ENCODE measurements around the gene SYCN.

Gene SYCN

DNA sequence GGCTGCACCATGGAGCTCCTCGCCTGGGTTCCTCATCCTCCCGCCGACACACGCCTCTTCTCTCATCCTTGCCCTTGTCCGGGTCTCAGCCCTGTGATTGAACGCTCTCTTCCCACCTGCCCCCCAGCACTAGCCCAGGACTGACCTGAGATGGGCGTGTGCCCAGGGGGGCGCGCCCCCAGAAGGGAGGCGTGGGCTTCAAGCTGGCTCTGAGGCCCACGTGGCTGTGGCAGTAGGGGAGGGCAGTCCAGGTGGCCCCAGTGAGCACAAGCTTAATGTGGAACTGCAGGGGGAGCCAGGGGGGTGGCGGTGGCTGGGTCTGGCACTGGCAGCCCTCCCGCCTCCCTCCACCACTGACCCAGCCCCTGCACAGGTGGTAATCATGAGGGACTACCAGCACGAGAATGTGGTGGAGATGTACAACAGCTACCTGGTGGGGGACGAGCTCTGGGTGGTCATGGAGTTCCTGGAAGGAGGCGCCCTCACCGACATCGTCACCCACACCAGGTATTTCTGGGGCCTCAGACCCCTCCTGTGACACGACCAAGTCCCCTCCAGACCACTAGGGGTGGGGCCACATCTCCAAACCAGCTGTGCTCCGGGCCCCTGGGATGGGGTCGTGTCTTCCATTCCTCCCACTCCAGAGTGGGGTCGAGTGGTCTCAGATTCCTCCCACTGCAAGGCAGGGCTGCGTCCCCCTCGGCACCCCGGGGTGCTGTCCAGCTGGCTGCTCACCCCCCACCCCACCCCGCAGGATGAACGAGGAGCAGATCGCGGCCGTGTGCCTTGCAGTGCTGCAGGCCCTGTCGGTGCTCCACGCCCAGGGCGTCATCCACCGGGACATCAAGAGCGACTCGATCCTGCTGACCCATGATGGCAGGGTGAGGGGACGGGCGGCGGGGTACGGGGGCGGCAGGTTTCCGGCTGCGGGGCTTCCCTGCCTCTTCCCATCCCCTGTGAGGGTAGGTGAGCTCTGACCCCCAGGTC lies 29.2 kb downstream of the SYCN start:
- no peak for DNase-seq (ENCODE audit: low read depth)
- H3K4me3 ChIP-seq (ENCODE audit: low read depth, low read length): no peak overlapping the region

DNA sequence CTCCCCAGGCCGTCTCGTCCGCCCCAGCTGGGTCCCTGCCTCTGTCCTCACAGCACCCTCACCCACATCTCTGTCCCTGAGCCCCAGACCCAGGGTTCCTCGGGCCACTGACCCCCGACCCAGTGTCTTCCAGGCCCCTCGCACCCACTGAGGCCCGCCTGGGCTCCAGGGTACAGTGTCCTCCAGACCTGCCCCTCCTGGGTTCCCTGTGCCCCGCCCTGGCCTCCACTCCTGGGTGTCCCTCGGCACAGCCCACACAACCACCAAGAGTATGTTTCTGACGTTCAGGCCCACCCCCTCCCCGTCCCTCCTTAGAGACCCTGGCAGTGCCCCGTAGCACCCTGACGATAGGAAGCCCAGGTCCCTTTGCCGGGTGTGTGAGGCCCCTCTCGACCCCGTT lies 29.9 kb downstream of the SYCN start:
- H3K4me3 ChIP-seq (ENCODE audit: low read depth, low read length): no peak overlapping the region
- no peak for DNase-seq (ENCODE audit: low read depth)

DNA sequence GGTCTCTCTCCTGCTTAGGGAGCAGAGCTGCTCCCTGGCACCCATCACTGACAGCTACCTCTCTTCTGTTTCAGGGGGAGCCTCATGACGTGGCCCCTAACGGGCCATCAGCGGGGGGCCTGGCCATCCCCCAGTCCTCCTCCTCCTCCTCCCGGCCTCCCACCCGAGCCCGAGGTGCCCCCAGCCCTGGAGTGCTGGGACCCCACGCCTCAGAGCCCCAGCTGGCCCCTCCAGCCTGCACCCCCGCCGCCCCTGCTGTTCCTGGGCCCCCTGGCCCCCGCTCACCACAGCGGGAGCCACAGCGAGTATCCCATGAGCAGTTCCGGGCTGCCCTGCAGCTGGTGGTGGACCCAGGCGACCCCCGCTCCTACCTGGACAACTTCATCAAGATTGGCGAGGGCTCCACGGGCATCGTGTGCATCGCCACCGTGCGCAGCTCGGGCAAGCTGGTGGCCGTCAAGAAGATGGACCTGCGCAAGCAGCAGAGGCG lies 30.5 kb downstream of the SYCN start:
- no peak overlapping the region for H3K4me3 ChIP-seq (ENCODE audit: low read depth, low read length)
- no peak for DNase-seq (ENCODE audit: low read depth)

DNA sequence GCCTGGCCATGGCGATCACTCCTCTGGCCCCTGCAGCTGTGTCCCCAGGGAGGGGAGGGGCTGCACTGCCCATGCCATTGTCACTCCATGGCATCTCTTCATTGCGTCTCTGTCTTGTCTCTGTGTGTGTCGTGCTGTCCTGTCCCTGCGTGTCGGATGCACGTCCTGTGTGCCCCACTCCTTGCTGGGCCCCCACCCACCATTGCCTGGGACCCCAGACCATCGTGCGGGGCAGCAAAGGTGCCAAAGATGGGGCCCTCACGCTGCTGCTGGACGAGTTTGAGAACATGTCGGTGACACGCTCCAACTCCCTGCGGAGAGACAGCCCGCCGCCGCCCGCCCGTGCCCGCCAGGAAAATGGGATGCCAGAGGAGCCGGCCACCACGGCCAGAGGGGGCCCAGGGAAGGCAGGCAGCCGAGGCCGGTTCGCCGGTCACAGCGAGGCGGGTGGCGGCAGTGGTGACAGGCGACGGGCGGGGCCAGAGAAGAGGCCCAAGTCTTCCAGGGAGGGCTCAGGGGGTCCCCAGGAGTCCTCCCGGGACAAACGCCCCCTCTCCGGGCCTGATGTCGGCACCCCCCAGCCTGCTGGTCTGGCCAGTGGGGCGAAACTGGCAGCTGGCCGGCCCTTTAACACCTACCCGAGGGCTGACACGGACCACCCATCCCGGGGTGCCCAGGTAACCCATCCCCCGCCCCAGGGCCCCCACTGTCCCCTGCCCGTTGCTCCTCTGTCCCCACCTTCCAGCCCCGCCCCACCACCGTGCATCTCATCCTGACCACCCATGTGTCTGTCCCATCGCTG lies 31.2 kb downstream of the SYCN start:
- DNase-seq (ENCODE audit: low read depth): no peak
- H3K4me3 ChIP-seq (ENCODE audit: low read depth, low read length): no peak overlapping the region

DNA sequence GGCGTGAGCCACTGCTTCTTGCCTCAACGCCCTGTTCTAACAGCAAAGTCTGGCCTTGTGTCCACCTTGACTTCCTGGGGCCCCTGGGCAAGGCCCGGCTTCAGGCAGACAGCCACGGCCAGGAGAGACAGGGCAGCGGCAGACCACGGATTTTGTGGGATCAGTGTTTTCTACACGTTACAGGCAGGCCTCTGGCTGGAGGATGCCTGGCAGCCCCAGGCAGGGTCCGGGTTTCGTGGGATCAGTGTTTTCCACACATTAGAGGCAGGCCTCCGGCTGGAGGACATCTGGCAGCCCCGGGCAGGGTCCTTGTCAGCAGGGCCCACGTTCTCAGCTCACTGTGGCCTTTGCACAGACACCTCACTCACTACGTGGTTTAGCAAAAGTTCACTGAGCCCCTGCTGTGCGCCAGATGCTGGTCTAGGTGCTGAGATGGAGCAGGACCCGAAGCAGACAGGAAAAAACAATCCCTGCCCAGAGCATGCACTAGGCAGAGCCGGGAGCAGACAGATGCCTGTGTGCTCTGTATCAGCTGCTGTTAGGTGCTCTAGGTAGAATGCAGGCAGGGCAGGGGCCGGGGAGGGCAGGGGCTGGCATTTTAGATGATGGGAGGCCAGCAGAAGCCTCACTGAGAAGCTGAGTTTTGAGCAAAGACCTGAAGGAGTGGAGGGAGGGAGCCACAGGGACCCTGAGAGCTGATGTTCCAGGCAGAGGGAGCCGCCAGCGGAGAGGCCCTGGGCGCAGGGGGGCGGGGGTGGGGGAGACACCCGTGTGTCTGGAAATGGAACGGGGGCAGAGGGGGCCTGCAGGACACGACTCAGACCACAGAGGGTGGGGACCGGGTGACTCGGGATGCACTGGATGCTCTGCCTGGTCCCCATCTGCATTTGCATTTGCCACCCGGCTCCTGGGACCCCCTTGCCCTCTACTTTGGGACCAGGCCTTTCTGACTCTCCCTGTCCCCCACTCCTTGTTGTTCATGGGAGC lies 32.3 kb downstream of the SYCN start:
- no peak for DNase-seq (ENCODE audit: low read depth)
- H3K4me3 ChIP-seq (ENCODE audit: low read depth, low read length): no peak overlapping the region

DNA sequence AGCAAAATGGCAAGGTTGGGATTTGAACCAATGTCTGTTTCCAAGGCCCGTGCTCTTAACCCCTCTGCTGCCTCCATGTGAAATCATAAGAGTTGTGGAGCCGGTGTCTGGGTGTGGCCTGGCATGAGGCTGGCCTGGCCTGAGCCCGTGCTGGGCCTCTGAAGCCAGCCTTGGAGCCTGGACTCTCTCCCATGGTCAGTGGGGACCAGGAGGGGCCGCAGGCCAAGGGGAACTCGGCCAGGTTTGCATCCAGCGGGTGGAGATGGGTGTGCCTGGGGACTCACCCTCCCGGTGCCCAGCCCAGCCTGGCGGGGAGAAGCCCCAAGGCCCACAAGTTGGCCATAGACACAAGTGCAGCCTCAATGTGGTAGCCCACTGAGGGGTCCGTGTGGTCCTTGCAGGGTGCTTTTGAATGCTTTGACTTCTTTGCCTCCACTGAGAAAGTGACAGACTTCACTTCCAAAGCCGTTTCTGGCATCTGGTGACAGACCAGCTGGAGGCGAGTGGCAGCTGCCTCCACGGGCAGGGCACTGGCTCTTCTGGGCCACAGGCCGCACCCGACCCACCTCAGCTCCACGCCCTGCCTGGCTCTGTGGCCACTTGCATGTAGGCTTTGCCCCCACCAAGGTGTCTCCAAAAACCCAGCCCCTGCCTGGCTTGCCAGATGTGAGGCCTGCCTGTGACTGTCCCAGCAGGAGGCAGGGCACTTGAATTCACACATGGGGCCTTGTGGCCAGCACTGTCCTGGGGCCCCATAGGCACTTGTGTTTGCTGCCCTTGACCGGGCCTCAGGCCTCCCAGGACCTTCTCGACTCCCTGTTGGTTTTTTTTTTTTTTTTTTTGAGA lies 33.5 kb downstream of the SYCN start:
- H3K4me3 ChIP-seq (ENCODE audit: low read depth, low read length): no peak overlapping the region
- DNase-seq (ENCODE audit: low read depth): no peak

DNA sequence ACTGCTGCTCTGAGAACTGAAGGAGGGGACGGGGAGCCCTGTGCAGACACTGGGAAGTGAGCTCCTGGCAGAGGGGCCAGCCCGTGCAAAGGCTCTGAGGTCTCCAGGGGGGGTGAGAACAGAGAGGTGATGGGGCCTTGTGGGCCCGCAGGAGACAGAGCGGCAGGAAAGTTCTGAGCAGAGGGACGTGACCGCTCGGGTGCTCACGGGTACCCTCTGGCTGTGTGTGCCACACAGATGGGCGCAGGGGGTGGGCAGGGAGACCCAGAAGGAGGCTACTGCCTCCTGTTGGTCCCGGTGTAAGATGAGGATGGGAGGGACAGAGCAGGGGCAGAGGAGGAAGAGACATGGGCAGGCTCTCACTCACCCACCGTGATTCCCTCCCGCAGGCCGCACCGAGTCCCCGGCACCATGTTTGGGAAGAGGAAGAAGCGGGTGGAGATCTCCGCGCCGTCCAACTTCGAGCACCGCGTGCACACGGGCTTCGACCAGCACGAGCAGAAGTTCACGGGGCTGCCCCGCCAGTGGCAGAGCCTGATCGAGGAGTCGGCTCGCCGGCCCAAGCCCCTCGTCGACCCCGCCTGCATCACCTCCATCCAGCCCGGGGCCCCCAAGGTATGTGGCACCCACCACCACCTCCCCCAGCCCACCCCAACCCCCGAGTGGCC lies 34.8 kb downstream of the SYCN start:
- no peak overlapping the region for H3K4me3 ChIP-seq (ENCODE audit: low read depth, low read length)
- no peak for DNase-seq (ENCODE audit: low read depth)

DNA sequence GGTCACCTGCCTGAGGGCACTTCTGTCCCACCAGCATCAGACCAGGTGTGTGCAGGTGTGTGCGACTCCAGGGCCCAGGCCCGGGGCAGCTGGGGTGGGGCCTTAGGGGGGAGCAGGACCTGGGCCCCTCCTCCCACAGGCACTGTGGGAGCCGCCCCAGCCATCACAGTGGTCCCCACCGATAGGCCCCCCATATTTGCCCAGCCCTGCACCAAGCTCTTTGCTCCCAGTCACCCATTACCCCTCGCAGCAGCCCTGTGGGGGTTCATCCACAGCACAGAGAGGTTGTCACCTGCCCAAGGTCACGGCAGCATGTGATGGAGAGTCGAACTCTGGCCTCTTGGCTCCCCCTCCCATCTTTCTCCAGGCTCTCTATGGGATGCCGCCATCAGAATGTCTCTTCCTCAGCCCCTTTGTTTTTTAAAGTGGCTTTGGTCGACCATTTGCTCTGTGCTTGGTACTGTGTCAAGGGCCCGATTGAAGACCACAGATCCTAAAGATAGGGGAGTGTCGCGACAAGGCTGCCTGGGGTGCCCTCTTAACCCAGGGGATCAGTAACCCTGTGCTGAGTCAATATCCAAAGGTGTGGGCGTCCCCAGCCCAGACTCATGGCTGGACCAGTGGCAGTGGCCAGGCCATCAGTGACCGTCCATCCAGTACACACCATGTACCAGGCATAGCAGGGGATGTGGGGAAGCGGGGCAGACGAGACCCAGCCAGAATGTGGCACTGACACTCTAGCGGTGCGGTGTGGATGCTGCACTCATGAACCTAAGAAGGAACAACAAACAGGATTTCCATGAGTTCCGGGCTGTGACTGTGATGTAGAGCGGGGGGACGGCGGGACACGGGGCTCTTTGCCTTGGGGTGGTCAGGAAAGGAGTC lies 35.6 kb downstream of the SYCN start:
- DNase-seq (ENCODE audit: low read depth): no peak

DNA sequence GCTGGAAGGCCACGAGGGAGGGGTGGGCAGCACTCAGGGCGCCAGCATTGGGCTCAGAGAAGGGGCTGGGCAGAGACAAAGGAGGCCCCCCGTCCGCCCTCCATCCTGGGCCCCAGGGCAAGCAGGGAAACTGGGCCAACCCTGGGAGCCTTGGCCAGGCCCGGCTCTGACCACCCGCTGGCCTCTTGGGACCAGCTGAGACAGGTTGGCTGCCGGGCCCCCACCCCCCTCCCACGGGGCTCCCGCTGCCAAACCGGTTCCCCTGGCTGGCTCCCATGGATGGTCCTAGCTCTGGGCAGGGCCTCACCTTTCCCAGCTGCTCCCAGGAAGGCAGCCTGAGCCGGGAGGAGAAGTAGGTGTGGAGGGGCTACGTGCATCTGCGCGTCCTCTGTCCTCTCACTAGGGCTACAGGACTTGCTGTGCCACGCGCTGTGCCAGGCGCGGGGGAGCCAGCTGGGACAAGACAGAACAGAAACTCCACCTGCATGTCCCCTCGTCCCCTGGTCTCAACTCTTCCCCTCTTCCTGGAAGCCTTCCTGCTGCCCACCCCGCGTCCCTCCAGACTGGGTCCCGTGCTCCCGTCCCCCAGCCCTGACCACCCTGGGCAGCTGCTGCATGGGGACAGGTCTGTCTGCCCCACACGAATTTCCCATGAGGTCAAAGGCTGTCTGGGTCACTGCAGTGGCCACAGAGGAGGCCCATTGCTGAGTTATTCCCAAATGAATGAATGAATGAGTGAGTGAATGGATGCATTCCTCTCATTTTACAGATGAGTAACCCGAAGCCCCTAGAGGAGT lies 36.4 kb downstream of the SYCN start:
- no peak overlapping the region for H3K4me3 ChIP-seq (ENCODE audit: low read depth, low read length)
- no peak for DNase-seq (ENCODE audit: low read depth)

More for the DNA sequence above, 35.6 kb downstream of the SYCN start:
- H3K4me3 ChIP-seq (ENCODE audit: low read depth, low read length): no peak overlapping the region

DNA sequence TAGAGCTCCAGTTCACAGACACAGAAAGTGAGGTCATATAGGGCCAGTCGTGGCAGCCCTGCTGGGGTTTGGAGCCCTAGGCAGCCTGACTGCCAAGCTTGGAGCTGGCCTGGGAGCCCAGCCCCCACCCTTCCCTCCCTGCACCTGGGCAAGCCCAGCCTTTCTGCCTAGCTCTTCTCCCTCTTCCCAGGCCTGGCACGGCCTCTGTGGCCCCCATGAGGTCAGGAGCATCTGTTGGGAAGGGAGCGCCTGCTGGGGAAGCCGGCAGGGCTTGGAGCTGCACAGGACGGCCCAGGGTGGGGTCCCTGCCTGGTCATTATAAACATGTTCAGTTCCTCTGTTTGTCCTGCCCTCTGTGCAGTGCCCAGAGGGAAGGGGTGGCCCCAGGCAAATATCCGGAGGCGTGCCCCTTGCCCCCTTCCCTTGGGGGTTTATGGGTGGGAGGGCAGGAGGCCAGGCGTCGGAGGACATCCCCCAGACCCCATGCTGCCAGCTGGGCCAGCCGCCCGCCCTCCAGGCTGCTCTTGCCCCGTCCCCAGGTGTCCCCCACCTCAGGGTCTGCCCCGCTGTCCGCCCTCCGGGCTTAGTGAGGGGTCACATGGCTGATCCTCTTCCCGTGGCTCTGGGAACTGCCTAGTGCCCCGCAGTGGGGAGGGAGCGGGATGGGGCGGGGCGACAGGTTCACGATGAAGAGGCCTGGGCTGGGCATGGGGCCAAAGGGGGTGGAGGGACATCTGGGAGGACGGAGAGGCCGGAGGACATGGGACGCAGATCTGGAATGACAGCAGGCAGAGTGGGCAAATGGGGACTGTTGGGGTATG lies 37.3 kb downstream of the SYCN start:
- DNase-seq (ENCODE audit: low read depth): no peak
- H3K4me3 ChIP-seq (ENCODE audit: low read depth, low read length): no peak overlapping the region

DNA sequence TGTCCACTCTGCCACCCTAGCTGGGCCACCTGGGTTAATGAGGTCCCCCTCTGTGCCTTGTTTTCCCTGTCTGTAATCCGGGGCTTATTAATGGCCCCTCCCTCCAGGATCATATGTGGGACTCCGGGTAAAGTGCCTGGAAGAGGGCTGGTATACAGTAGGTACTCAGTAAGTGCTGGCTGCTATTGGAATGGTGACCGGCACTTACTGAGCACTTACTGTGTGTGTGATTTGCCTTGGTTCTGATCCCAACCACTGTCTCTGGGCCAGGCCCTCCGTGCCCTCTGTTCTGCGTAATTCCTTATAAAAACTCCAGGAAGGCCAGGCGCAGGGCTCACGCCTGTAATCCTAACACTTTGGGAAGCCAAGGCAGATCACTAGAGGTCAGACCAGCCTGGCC lies 38.2 kb downstream of the SYCN start:
- no peak for DNase-seq (ENCODE audit: low read depth)
- no peak overlapping the region for H3K4me3 ChIP-seq (ENCODE audit: low read depth, low read length)

DNA sequence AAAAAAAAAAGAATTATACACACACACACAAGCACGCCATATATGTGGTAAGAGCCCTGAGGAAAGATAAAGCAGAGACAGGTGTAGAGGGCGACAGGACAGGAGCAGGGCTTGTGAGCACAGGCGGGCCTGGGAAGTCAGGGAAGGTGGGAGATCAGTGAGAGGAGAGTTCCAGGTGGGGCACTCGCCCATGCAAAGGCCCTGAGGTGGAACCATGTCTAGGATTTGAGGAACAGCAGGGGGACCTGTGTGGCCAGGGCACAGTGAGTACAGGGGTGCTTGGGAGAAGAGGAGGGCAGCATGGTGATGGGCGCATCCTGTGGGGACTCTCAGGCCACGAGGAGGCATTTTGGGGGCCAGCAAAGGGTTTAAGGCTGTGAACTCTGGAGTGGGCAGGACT lies 39.8 kb downstream of the SYCN start:
- H3K4me3 ChIP-seq (ENCODE audit: low read depth, low read length): no peak overlapping the region
- no peak for DNase-seq (ENCODE audit: low read depth)

DNA sequence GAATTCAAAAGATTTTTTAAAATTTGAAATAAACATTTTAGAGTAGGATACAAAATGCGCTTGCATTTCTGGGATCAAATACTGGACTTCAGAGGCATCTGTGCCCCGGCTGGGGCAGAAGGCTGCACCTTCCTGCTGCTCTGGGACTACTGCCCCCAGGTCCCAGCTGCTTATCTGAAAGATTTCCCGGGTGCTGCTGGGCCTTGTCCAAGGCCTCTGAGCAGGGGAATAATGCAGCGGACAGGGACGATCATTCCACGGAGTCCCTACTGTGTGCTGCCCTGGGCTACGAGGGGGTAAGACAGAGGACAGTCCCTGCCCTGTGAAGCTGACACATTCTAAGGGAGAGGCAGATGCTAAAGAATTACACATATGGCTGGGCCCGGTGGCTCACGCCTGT lies 40.4 kb downstream of the SYCN start:
- DNase-seq (ENCODE audit: low read depth): no peak
- no peak overlapping the region for H3K4me3 ChIP-seq (ENCODE audit: low read depth, low read length)

DNA sequence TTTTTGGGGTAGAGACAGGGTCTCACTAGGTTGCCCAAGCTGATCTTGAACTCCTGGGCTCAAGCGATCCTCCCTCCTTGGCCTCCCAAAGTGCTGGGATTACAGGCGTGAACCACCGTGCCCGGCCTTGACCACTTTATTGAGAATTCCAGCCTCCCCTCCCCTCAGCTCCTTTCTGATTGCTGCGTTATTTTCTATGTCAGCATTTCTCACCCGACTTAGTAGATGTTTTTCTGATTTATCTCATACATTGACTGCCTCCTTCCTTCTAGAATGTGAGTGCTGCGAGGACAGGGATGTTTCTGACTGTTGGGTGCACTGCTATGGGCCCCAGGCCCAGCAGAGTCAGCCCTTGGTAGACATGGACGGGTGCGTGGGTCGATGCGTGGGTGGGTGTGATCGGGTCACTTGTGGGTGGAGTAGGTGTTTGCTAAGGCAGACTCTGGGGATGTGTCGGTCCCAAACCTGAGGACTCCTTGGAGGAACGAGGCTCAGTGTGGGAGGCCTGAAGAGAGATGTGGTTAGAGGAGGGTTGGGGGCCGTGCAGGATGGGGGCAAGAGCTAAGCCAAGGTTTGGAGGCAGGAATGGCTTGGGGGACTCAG lies 41.5 kb downstream of the SYCN start:
- H3K4me3 ChIP-seq (ENCODE audit: low read depth, low read length): no peak overlapping the region
- no peak for DNase-seq (ENCODE audit: low read depth)

Measured in skeletal muscle cell (primary cell).